Activated CD8-positive, alpha-beta T cell treated with anti-CD3 and anti-CD28 coated beads for 36 hours (primary cell): ENCODE data around the gene AMPD2. TPM values are rescaled to one million over a fixed set of nuclear protein-coding genes. Genes with fewer than 3 reads are reported as not detected.

Experiments
- ATAC-seq: fragments of 200-7000 bp; cut with Tn5 transposase; one replicate; pipeline ENCODE4 v1.10.0; 2021; ENCODE audit warnings: mild to moderate bottlenecking, moderate library complexity
- CTCF ChIA-PET: fragments of 350-600 bp; sonication (Branson Sonifier 250); formaldehyde crosslinking; loops from one replicate; lab custom pipeline; 2021; ENCODE audit warnings: antibody characterized with exemption; lab: Charles Lee
- POLR2A ChIA-PET: fragments of 350-600 bp; sonication (Branson Sonifier 250); formaldehyde crosslinking; loops from one replicate; lab custom pipeline; 2021; ENCODE audit warnings: antibody characterized with exemption; lab: Charles Lee
- DNase-seq: peaks from one replicate; pipeline ENCODE4 v3.0.0-alpha.2; 2020
- H3K27ac Mint-ChIP-seq: one replicate; pipeline ENCODE4 v1.8.0; 2021; ENCODE audit warnings: mild to moderate bottlenecking, mixed read lengths
- H3K27me3 Mint-ChIP-seq: one replicate; pipeline ENCODE4 v1.8.0; 2021; ENCODE audit warnings: mixed read lengths
- H3K36me3 Mint-ChIP-seq: one replicate; pipeline ENCODE4 v1.8.0; 2021; ENCODE audit warnings: low read depth, mixed read lengths
- H3K4me1 Mint-ChIP-seq: one replicate; pipeline ENCODE4 v1.8.0; 2021; ENCODE audit warnings: low read depth, mixed read lengths
- H3K4me3 Mint-ChIP-seq: one replicate; pipeline ENCODE4 v1.8.0; 2021; ENCODE audit warnings: mild to moderate bottlenecking, moderate library complexity, mixed read lengths
- H3K9me3 Mint-ChIP-seq: one replicate; pipeline ENCODE4 v1.8.0; 2021; ENCODE audit warnings: mixed read lengths
- CTCF ChIP-seq: fragments of 200-600 bp; IDR thresholded peaks from one replicate; pipeline ENCODE4 v1.8.0; 2022; ENCODE audit warnings: antibody characterized with exemption, mild to moderate bottlenecking
- intact Hi-C: fragments of 100-400 bp; cut with micrococcal nuclease; formaldehyde crosslinking; loops from one replicate; pipeline ENCODE4 v1.10.0; 2022
- total RNA-seq, 2 experiments: library from RNA; stranded (reverse); gene quantifications; one replicate each; pipeline ENCODE4 v1.2.3, GENCODE V29; 2021

AMPD2 gene
- total RNA-seq, 2 experiments from 2014 or later: 107 to 119 TPM

DNA sequence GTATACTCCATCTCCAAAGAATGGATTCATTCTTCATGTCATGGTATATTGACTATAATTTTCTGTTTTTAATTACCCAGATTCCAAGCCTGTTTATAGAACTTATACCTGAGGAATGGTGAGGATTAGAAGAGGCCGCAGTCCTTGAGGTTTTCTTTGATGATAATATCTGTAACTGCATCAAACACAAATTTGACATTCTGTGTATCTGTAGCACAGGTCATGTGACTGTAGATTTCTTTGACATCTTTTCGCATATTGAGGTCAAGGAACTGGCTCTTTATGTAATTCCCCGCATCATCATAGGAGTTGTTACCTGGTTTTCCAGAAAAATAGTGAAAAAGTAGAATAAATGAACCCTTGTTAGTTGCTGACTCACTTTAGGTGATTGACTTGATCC, 16.4 kb upstream of the AMPD2 start:
- DNase-seq: no peak
- Mint-ChIP-seq H3K4me1 (peaks cover 15% of the 10 kb centered on the region), H3K4me3 (no peak overlapping the region), H3K27me3 (no peaks in the 10 kb centered on the region), H3K27ac (no peak overlapping the region), H3K36me3 (peaks cover 2% of the 10 kb centered on the region), H3K9me3 (no peaks in the 10 kb centered on the region)
- no peak for ATAC-seq
- ChIA-PET CTCF (interaction anchor here (2.4 kb wide), 1 partner anchor 381 kb away, joined by 6 read pairs; the partner anchor contains the start of gene AHCYL1), POLR2A (no interaction called here)
- intact Hi-C loops: no loop called here
- no peak for TF ChIP-seq CTCF

- ATAC-seq (no peak), DNase-seq (no peak)
- no peak overlapping the region for H3K4me3 Mint-ChIP-seq
- H3K4me1 Mint-ChIP-seq: peaks cover 15% of the 10 kb centered on the region
- POLR2A ChIA-PET: interaction anchor here (1.2 to 2.2 kb wide), 4 partner anchors 8 to 57 kb away, joined by 3 to 6 read pairs (median 3); partner anchors contain the start of gene GNAI3
- intact Hi-C loops: no loop called here
- no peaks in the 10 kb centered on the region for H3K27me3 Mint-ChIP-seq
- no peak overlapping the region for H3K27ac Mint-ChIP-seq
- CTCF ChIA-PET: interaction anchor here (1.0 to 2.4 kb wide), 5 partner anchors 11 to 73 kb away, joined by 3 to 11 read pairs (median 5); no protein-coding TSS in a partner anchor
- no peak for TF ChIP-seq CTCF
- no peaks in the 10 kb centered on the region for H3K9me3 Mint-ChIP-seq
- H3K36me3 Mint-ChIP-seq: no peaks in the 10 kb centered on the region
These were observed 14.3 kb upstream of the AMPD2 start for GRCh38 chr1:109605381-109605780.

GRCh38 chr1:109609881-109610280, 9.8 kb upstream of the AMPD2 start:
- intact Hi-C loops: no loop called here
- Mint-ChIP-seq H3K36me3 (no peaks in the 10 kb centered on the region), H3K9me3 (no peaks in the 10 kb centered on the region), H3K4me3 (no peak overlapping the region), H3K27me3 (no peaks in the 10 kb centered on the region), H3K27ac (no peak overlapping the region), H3K4me1 (no peaks in the 10 kb centered on the region)
- no peak for TF ChIP-seq CTCF
- no peak for ATAC-seq
- POLR2A ChIA-PET: no interaction called here
- CTCF ChIA-PET: interaction anchor here (1.5 kb wide), 1 partner anchor 30 kb away, joined by 4 read pairs; no protein-coding TSS in a partner anchor
- DNase-seq: no peak

GRCh38 chr1:109610609-109611307, 8.9 kb upstream of the AMPD2 start:
- no peaks in the 10 kb centered on the region for H3K27me3 Mint-ChIP-seq
- no peaks in the 10 kb centered on the region for H3K9me3 Mint-ChIP-seq
- ChIA-PET CTCF (interaction anchor here (1.3 to 7.8 kb wide), 2 partner anchors 20 to 28 kb away, joined by 4 to 71 read pairs; no protein-coding TSS in a partner anchor), POLR2A (no interaction called here)
- H3K36me3 Mint-ChIP-seq: no peaks in the 10 kb centered on the region
- no peak overlapping the region for H3K4me3 Mint-ChIP-seq
- no peak for TF ChIP-seq CTCF
- DNase-seq: no peak
- no peak overlapping the region for H3K27ac Mint-ChIP-seq
- intact Hi-C loops: no loop called here
- H3K4me1 Mint-ChIP-seq: no peaks in the 10 kb centered on the region
- no peak for ATAC-seq
